Esophagus squamous epithelium (tissue), 5 donors: ENCODE measurements around the gene HOXA11. TPM values are rescaled to one million over a fixed set of nuclear protein-coding genes. Genes with fewer than 3 reads are reported as not detected.

Source experiments
- DNase-seq: peaks from one replicate; lab custom pipeline; 2025; lab: John Stamatoyannopoulos, UW
- H3K27ac ChIP-seq, 4 donors: fragments of 200-600 bp; sonication (generic); one replicate each; pipeline ENCODE4 v1.5.1; 2016 to 2019; ENCODE audit warnings: mild to moderate bottlenecking in 1 of 4
- H3K27me3 ChIP-seq, 4 donors: fragments of 200-600 bp; sonication (generic); 1 replicate in 3 of 4; 2 replicates in 1 of 4; pipeline versions ENCODE4 v1.5.1 to v1.6.0; 2017 to 2021; ENCODE audit warnings: antibody characterized with exemption in 1 of 4
- H3K36me3 ChIP-seq, 3 donors: fragments of 200-600 bp; sonication (generic); one replicate each; pipeline ENCODE4 v1.5.1; 2016 to 2019
- H3K4me1 ChIP-seq, 3 donors: fragments of 200-600 bp; sonication (generic); one replicate each; pipeline ENCODE4 v1.5.1; 2017 to 2019
- H3K4me3 ChIP-seq, 4 donors: fragments of 200-600 bp; sonication (generic); 1 replicate in 3 of 4; 2 replicates in 1 of 4; pipeline ENCODE4 v1.5.1; 2016 to 2019; ENCODE audit warnings: mild to moderate bottlenecking in 2 of 4, moderate library complexity in 1 of 4
- H3K9me3 ChIP-seq, 3 donors: fragments of 200-600 bp; sonication (generic); one replicate each; pipeline ENCODE4 v1.5.1; 2016 to 2019
- POLR2A ChIP-seq, 4 donors: fragments of 450-650 bp; IDR thresholded peaks; one replicate each; pipeline ENCODE4 v1.6.1; 2017; ENCODE audit warnings: antibody characterized with exemption in 4 of 4, mild to moderate bottlenecking in 4 of 4, moderate library complexity in 3 of 4
- WGBS, 2 donors: methylation state at CpG; one replicate each; pipeline ENCODE4 v1.1.5; 2018; 5-methylcytosine and 5-hydroxymethylcytosine counted together
- intact Hi-C: fragments of 100-400 bp; cut with DNase I; formaldehyde crosslinking; loops from one replicate; pipeline ENCODE4 v1.15.0; 2022
- total RNA-seq, 4 donors: library from RNA; depleted of rRNA; stranded (reverse); fragments of >200 nt; gene quantifications; one replicate each; pipeline ENCODE4 v1.1.0, GENCODE V29; 2016
- TF ChIP-seq, protein P1 (sequence below), 6 experiments: fragments of 450-650 bp in 4 of 6; fragments of 200-600 bp in 2 of 6; sonication (generic) in 2 of 6; IDR thresholded peaks; one replicate each; pipeline ENCODE4 v1.5.1; 2016 to 2019; ENCODE audit warnings: antibody characterized with exemption in 6 of 6, mild to moderate bottlenecking in 4 of 6, moderate library complexity in 4 of 6
- donor health status: DM: yes; HTN: yes; CAD: no.

Gene HOXA11
- total RNA-seq, 4 donors from 2014 or later = not detected

DNA sequence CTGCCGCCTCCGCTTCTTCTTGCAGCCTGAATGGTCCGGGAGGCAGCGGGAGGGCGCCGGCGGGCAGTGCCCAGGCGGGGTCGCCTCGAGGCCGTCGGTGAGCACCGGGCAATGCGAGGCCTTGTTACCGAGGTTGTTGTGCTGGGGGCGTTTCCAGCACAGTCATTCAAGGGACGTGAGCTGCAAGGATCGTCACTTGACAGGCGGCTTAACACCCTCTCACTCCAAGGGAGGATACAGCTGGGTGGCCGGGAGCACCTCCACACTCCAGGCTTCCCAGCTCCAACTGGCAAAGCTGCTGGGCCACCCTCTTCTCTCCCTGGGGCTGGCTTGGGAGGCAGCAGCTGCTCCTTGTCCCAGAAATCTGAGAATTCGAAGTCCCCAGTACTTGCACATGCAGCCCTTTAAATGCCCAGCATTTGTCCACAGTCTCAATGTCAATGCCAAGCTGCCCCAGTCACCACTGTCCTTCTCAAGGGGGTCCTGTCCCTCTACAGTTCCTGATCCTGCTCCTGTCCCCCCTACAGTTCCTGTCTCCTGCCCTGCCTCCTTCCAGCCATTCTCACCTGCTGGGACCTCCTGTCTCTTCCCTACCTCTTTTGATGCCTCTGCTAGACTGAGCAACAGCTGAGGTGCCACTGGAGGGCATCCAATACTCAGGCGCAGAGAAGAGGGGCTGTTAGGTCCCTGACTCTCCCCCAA, 4.4 kb upstream of the HOXA11 start:
- H3K9me3 ChIP-seq = no peaks in the 10 kb centered on the region
- no peak for TF ChIP-seq POLR2A (IDR thresholded peaks at IDR 0.05)
- TF ChIP-seq, protein P1, sequence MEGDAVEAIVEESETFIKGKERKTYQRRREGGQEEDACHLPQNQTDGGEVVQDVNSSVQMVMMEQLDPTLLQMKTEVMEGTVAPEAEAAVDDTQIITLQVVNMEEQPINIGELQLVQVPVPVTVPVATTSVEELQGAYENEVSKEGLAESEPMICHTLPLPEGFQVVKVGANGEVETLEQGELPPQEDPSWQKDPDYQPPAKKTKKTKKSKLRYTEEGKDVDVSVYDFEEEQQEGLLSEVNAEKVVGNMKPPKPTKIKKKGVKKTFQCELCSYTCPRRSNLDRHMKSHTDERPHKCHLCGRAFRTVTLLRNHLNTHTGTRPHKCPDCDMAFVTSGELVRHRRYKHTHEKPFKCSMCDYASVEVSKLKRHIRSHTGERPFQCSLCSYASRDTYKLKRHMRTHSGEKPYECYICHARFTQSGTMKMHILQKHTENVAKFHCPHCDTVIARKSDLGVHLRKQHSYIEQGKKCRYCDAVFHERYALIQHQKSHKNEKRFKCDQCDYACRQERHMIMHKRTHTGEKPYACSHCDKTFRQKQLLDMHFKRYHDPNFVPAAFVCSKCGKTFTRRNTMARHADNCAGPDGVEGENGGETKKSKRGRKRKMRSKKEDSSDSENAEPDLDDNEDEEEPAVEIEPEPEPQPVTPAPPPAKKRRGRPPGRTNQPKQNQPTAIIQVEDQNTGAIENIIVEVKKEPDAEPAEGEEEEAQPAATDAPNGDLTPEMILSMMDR (IDR thresholded peaks at IDR 0.05) = no peak
- intact Hi-C loops = no loop called here
- H3K36me3 ChIP-seq = no peaks in the 10 kb centered on the region
- DNase-seq = no peak
- H3K4me1 ChIP-seq = peaks cover 41 to 63% (median 46%) of the 10 kb centered on the region in 3 donors
- peak overlapping the region in 2 of 4 donors; percentile 25 to 40 for H3K4me3 ChIP-seq
- no peak overlapping the region for H3K27ac ChIP-seq
- 26 to 33% methylated on average over 4 to 5 of the region's 22 CpGs for WGBS, 2 donors
- H3K27me3 ChIP-seq = peaks cover 39 to 100% (median 93%) of the 10 kb centered on the region in 4 donors

DNA sequence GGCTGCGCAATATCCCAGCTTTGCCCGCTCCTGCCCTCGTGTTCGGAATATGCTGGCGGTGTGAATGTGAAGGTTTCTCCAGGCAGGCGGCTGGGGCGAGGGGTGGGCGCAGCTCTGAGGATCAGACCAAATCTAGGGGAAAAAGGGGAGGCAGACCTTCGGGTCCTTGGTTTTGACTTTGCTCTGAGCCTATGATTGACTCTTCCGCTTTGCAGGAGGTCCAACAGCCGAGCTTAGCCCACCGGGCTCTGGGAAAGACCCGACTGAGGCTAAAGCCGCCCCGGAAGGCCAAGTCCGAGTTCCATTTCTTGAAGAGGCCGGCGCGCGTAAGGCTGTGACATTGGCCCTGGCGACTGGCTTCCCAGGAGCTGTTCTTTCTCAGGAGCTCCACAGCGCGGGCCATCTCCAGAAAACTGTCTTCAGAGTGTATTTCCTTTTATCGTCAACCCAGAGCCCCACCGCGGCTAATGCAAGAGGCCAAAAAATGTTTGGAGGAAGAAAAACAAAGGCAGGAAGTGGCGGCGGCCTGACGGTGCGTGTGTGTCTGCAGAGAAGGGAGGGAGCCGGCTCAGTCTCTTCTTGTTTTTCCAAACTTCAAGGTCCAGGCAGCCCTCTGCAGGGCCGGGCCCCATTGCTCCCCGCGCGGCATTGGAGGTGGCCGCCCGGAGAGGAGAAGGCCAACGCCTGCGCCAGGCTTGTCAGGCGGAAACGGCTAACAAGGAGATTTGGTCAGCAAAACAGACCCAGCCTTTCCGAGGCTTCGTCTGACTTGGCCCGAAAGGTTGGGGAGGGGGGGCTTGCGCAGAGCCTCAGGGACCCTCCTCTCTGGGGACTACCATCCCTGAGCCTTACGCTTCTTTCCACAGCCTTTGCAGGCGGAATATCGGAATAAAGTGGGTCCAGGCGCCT, 3.6 kb upstream of the HOXA11 start:
- Histone ChIP-seq H3K27me3 (peaks cover 44 to 100% (median 91%) of the 10 kb centered on the region in 4 donors), H3K27ac (no peak overlapping the region), H3K4me3 (peak overlapping the region in 2 of 4 donors; percentile 25 to 40), H3K9me3 (no peaks in the 10 kb centered on the region), H3K4me1 (peaks cover 49 to 69% (median 52%) of the 10 kb centered on the region in 3 donors), H3K36me3 (no peaks in the 10 kb centered on the region)
- TF ChIP-seq POLR2A (IDR thresholded peaks at IDR 0.05) = no peak
- intact Hi-C loops = no loop called here
- WGBS, 2 donors = 10 to 12% methylated on average over 22 to 28 of the region's 49 CpGs
- DNase-seq = no peak

DNA sequence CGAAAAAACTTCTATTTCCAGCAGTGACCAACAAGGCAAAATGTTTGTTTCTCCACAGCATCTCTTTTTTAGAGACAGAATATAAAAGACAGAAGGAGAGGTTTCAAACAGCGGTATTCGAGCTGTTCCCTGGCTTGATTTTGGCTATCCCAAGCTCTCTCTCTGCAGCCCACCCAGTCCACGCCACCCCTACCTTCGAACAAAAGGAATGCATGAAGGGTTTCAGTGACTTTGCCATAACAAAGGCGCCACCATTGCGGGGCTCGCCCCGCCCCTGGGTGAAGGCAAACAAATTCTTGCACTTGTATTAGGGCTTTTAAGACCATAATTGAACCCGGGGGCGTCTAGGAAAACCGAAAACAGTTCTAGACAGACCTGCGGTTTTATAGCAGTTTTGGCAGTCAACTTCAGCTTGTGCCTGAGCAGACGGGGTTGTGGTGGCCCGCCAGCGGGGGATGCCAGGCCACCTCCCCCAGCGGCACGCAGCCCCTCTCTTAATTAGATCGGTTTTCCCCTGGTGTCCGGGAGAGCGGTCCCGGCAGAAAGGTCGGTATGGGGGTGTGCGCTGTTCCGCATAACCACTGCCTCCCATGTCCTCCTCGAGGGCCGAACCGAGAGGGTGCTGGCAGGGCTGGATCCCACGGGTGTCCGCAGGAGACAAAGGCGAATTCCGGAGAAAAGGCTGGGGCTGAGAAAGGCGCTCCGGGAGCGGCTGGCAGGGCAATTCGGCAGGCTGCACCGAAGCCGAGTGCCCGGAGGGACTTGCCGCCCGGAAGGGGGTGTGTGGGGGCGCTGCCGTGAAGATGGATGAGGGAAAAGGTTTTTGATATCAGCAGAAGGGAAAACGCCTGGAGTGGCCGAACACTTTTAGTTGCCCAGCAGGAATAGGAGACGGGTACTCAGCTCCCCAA, 2.7 kb upstream of the HOXA11 start:
- no peaks in the 10 kb centered on the region for H3K9me3 ChIP-seq
- intact Hi-C loops = no loop called here
- TF ChIP-seq, protein P1 (IDR thresholded peaks at IDR 0.05) = no peak
- TF ChIP-seq POLR2A (IDR thresholded peaks at IDR 0.05) = no peak
- 9 to 10% methylated on average over 32 of the region's 46 CpGs for WGBS, 2 donors
- peaks cover 52 to 100% (median 91%) of the 10 kb centered on the region in 4 donors for H3K27me3 ChIP-seq
- peak overlapping the region in 1 of 4 donors; percentile 40 for H3K4me3 ChIP-seq
- H3K36me3 ChIP-seq = no peaks in the 10 kb centered on the region
- H3K4me1 ChIP-seq = peaks cover 42 to 69% (median 54%) of the 10 kb centered on the region in 3 donors
- H3K27ac ChIP-seq = no peak overlapping the region
- no peak for DNase-seq

DNA sequence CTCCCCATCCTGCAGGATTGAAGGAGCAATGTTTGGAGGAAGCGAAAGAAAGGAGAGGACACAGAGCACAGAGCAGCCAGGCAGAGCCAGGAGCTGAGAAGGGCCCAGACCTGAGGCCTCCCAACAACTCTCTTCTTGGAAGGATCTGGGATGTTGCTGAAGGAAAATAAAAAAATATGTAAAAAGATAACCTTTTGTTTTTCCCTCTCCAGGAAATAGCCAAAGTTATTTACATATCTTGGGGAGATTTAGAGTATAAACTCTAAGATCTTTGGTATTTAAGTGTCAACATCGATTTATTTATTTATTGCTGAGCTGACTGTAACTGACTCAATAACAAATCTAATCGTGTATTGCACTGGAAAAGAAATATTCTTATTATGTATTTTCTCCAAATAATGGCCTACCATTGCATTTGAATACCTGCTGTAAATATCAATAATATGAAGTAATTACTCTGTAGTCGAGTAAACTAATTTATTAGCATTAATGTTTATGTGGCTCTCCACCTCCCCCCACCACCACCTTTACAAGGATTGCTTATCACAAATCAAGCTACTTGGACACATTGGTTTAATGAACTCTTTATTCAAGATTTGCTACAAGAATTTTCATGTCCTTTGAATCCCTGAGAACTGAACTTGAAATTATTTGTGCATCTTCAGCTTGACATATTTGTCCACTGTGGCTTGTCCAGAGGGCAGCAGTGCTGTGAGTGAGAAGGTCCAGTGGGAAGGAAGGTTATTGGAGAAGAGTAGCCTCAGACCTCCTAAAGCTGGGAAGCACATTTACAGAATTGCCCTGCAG, 1.8 kb upstream of the HOXA11 start:
- H3K9me3 ChIP-seq = no peaks in the 10 kb centered on the region
- peaks cover 55 to 100% (median 93%) of the 10 kb centered on the region in 4 donors for H3K27me3 ChIP-seq
- DNase-seq = no peak
- no peak overlapping the region for H3K27ac ChIP-seq
- H3K4me3 ChIP-seq = no peak overlapping the region
- intact Hi-C loops = no loop called here
- H3K4me1 ChIP-seq = peaks cover 34 to 61% (median 48%) of the 10 kb centered on the region in 3 donors
- 34 to 40% methylated on average over 4 of the region's 4 CpGs for WGBS, 2 donors
- H3K36me3 ChIP-seq = no peaks in the 10 kb centered on the region
- no peak for TF ChIP-seq POLR2A (IDR thresholded peaks at IDR 0.05)
- TF ChIP-seq, protein P1 (IDR thresholded peaks at IDR 0.05) = no peak
